ENCODE measurements around the gene SNHG17.
"Not testable (repeated sequence)": the region's sequence is repeated elsewhere in the genome, so short reads cannot be mapped to it uniquely, and the experiment has no call there.

The SNHG17 gene

DNA sequence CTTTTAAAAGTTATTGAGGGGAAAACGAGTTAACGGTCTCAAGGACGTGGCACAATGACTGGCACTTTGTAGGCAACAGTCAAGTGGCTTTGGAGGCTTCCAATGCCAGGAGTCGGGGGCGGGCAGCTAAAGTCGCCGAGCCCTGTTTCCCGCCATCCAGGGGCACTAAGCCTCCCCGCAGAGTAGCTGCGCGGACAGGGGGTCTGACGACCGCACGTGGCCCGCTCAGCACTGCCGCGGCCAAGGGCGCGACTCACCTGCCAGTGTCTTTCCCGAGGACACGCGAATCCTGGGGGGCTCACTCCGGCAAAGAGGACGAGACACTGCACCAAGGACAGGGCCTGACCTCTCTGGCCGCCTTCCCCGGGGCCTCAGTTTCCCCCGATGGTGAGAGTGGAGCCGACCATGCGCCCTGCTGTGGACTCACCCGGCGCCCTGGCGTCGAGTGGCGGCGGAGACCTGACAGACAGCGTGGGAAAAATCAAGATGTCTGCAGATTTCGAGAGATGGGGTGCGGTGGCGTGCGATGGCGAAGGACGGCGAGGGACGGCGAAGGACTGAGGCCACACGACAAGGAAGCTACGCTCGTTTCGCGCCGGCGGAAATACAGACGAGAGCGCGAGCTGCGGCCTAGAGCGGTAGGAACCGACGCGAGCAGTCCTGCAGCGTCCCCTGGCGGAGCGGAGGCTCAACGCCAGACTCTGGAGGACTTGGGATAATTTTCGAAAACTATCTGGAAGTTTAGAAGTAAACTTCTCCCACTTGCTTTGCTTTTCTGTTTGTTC is at the start of gene SNHG17:
Gene SNHG17 (minus strand): TSS at position 559 of the 785 bp plus-strand sequence.
- peak; percentile 86 for DNase-seq

- no peak for DNase-seq
These were observed 44.5 kb upstream of the SNHG17 start for GRCh38 chr20:38479596-38479995.

DNA sequence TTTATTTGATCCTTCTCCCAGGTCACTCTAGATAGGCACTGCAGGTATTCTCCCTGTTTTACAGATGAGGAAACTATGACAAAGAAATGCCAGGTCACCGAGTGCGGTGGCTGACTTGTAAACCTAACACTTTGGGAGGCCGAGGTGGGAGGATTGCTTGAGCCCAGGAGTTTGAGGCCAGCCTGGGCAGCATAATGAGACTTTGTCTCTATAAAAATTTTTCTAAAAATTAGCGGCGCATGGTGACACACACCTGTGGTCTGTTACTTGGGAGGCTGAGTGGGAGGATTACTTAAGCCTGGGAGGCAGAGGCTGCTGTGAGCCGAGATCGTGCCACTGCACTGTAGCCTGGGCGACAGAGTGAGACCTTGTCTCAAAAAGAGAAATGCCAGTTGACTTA is 42.6 kb upstream of the SNHG17 start:
- DNase-seq: no peak

- DNase-seq: no peak
These were observed 38.3 kb upstream of the SNHG17 start for GRCh38 chr20:38473367-38473795.

- peak; percentile 96 for DNase-seq
These were observed 37.6 kb upstream of the SNHG17 start, which contains the start of gene RALGAPB for GRCh38 chr20:38472513-38473366. RALGAPB (plus strand) TSS chr20:38472843; CDS start chr20:38488433, 15,590 bp downstream.

- DNase-seq: no peak
These were observed 36.9 kb upstream of the SNHG17 start for GRCh38 chr20:38471987-38472512.

GRCh38 chr20:38471245-38471644 is 36.1 kb upstream of the SNHG17 start:
- DNase-seq: no peak

DNA sequence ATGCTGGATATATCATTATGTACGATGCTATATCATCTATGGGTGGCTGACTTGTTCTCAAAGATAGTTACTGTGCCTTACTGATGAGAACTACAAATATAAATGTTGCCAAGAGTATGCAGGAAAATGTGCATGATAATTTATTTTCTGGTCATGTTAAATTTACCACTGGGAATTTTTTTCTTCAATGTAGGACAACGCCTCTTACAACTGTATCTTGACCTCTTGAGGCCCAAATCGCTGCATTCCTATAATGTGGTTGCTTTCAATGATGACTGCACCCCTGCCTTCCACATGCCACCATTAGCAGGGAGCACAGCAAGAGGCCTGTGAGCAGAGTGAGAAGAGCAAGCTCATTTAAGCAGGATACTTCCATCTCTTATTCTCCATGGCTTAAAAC is 31.9 kb upstream of the SNHG17 start:
- no peak for DNase-seq

- no peak for DNase-seq
These were observed 31.0 kb upstream of the SNHG17 start for GRCh38 chr20:38466171-38466570.

- not testable (repeated sequence) for DNase-seq
These were observed 26.4 kb upstream of the SNHG17 start for GRCh38 chr20:38461569-38461968.

DNA sequence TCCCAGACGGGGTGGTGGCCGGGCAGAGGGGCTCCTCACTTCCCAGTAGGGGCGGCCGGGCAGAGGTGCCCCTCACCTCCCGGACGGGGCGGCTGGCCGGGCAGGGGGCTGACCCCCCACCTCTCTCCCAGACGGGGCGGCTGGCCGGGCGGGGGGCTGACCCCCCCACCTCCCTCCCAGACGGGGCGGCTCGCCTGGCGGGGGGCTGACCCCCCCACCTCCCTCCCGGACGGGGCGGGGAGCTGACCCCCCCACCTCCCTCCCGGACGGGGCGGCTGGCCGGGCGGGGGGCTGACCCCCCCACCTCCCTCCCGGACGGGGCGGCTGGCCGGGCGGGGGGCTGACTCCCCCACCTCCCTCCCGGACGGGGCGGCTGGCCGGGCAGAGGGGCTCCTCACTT is 26.0 kb upstream of the SNHG17 start:
- not testable (repeated sequence) for DNase-seq

- not testable (repeated sequence) for DNase-seq
These were observed 25.5 kb upstream of the SNHG17 start for GRCh38 chr20:38460631-38461030.

GRCh38 chr20:38460040-38460623 is 25.0 kb upstream of the SNHG17 start:
- no peak for DNase-seq

DNA sequence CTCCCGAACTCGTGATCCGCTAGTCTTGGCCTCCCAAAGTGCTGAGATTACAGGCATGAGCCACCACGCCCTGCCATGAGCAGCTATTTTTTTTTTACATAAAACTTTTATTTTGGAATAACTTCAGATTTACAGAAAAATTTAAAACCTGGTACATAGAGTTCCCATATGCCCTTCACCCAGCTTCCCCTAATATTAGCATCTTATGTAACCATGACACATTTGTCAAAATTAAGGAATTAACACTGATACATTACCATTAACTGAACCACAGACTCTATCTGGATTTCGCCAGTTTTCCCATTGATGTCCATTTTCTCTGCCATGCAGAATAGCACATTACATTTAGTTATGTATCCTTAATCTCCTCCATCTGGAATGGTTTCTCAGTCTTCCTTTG is 23.2 kb upstream of the SNHG17 start:
- no peak for DNase-seq

DNA sequence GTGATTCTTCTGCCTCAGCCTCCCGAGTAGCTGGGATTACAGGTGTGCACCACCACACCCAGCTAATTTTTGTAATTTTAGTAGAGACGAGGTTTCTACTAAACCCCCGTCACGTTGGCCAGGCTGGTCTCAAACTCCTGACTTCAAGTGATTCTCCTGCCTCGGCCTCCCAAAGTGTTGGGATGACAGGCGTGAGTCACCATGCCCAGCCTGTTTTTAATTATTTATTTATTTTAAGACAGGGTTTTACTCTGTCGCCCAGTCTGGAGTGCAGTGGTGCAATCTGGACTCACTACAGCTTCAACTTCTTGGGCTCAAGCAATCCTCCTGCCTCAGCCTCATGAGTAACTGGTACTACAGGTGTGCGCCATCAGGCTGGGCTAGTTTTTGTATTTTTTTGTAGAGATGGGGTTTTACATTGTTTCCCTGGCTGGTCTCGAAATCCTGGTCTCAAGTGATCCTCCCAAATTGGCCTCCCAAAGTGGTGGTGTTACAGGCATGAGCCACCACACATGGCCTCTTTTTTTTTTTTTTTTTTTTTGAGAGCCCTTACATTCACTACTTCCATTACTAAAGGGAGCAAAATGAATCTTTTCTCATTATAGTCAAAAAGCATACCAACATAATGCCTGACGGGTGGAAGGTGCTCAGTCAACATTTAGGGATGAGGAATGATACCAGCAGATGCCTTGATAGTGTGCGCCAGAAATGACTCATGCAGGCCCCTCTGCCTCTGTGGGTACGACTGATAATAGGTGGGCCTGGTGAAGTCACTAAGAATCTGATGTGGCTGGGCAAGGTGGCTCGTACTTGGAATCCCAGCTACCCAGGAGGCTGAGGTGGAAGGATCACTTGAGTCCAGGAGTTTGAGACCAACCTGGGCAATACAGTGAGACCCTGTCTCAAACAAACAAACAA is 19.7 kb upstream of the SNHG17 start:
- DNase-seq: no peak

- no peak for DNase-seq
These were observed 18.8 kb upstream of the SNHG17 start for GRCh38 chr20:38453941-38454340.

GRCh38 chr20:38452880-38453624 is 17.9 kb upstream of the SNHG17 start:
- DNase-seq: no peak

DNA sequence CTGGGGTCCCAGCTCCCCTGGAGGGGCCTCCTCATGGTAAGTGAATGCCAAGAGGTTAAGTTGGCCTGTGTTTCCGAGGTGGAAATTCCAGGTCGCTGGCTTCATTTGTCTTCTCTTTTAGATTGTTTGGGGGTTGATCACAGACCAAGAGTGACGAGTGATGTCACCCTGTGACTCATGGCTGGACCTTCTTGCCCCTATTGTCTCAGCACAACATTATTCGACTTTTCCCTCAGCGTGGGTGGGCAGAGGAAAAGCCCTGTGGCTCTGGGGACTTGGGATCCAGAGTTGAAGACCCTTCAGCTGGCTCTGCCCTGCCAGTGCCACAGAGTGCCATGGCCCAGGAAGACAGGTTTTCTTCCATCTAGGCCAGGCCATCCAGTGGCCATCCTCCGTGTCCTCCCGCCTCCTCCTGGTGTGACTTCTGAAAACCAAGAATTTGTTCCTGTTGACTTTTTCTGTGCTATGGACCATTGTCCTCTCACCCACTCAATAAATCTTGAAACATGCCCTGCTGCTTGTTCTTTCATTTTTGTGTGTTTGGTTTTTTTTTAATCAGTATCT is 15.4 kb upstream of the SNHG17 start:
- DNase-seq: no peak

GRCh38 chr20:38449046-38449445 is 13.9 kb upstream of the SNHG17 start:
- no peak for DNase-seq

DNA sequence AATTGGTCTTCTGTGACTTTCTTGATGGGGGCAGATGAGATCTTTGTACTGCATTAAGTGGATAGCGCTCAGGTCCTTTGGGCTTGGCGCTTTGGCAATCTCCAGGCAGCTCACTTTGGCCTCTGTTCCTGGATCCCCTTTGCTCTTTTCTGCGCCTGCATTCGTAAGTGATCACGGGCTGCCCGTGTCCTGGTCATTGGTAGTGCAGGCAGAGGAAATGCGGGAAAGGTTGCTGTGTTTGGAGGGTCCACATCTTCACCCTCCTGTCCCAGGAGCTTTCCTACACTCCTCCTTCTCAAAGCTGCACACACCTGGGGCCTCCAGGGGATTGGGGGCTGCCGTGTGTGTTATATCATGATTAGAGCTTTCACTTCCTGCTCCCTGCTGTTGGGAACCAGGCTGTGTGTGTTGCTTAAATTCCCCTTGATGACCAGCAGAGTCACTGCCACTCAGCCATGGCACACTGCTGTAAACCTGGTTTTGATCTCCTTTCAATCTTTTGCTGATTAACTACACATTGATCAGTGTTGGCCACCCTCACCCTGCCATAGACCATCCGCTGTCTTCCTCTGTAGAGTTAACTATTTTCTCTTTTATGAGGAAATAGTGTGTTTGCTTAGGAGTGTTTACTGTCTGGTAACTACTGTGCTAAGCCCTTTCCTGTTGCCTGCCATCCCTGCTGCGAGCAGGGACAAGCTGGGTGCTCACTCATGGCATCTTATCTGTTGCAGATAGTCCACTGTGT is 13.0 kb upstream of the SNHG17 start:
- no peak for DNase-seq

All from KG1 (cell line).